Renal pelvis (tissue), 12 donors: ENCODE results near the gene PRSS27. TPM values are rescaled to one million over a fixed set of nuclear protein-coding genes. Genes with fewer than 3 reads are reported as not detected.

Source experiments
- DNase-seq: peaks from one replicate; pipeline ENCODE4 v3.0.0-alpha.2; 2013
- long read RNA-seq, 16 experiments: transcript quantifications; one replicate each; lab custom pipeline, GENCODE V29; 2026
- polyA plus RNA-seq, 3 donors: library from polyadenylated mRNA; unstranded; fragments of 120-200 nt; gene quantifications; one replicate each; pipeline ENCODE4 v1.2.1, GENCODE V29; 2013; ENCODE audit not compliant: insufficient read length in 3 of 3

Gene PRSS27
- polyA plus RNA-seq: 1 to 10 TPM; 1.5 to 2.8 (median 2.0) TPM
- long read RNA-seq, donor 1, partial matches to known transcripts: 0 of 1 reads
- long read RNA-seq, donor 1, other reads (novel, unspliced or antisense): 0 of 1 reads
- long read RNA-seq, donor 2, partial matches to known transcripts: 0 of 1 reads
- long read RNA-seq, donor 2, other reads (novel, unspliced or antisense): 0 of 1 reads
- long read RNA-seq, donor 3: 0 reads
- long read RNA-seq, donor 4: 0 reads
- long read RNA-seq, donor 5: 0 reads
- long read RNA-seq, donor 6, partial matches to known transcripts: 0 of 3 reads
- long read RNA-seq, donor 6, other reads (novel, unspliced or antisense): 0 of 3 reads
- long read RNA-seq, donor 7, partial matches to known transcripts: 0 of 1 reads
- long read RNA-seq, donor 7, other reads (novel, unspliced or antisense): 0 of 1 reads
- long read RNA-seq, donor 8, partial matches to known transcripts: 0 of 1 reads
- long read RNA-seq, donor 8, other reads (novel, unspliced or antisense): 0 of 1 reads
- long read RNA-seq, donor 9, partial matches to known transcripts: 0 of 2 reads
- long read RNA-seq, donor 9, other reads (novel, unspliced or antisense): 0 of 2 reads
- long read RNA-seq, donor 10, partial matches to known transcripts: 0 of 3 reads
- long read RNA-seq, donor 10, other reads (novel, unspliced or antisense): 0 of 3 reads
- long read RNA-seq, donor 11, partial matches to known transcripts: 0 of 1 reads
- long read RNA-seq, donor 11, other reads (novel, unspliced or antisense): 0 of 1 reads
- long read RNA-seq, donor 12, partial matches to known transcripts: 0 of 2 reads
- long read RNA-seq, donor 12, other reads (novel, unspliced or antisense): 0 of 2 reads
- long read RNA-seq, donor 13, partial matches to known transcripts: 0 of 1 reads
- long read RNA-seq, donor 13, other reads (novel, unspliced or antisense): 0 of 1 reads
- long read RNA-seq, donor 14: 0 reads
- long read RNA-seq, donor 15: 0 reads
- long read RNA-seq, donor 16, partial matches to known transcripts: 0 of 3 reads
- long read RNA-seq, donor 16, other reads (novel, unspliced or antisense): 0 of 3 reads

GRCh38 chr16:2720064-2720457 is at the start of gene PRSS27:
Gene PRSS27, minus strand, starts transcription at chr16:2720224. Its CDS starts 64 bp downstream, at chr16:2720160.
- DNase-seq: no peak

DNA sequence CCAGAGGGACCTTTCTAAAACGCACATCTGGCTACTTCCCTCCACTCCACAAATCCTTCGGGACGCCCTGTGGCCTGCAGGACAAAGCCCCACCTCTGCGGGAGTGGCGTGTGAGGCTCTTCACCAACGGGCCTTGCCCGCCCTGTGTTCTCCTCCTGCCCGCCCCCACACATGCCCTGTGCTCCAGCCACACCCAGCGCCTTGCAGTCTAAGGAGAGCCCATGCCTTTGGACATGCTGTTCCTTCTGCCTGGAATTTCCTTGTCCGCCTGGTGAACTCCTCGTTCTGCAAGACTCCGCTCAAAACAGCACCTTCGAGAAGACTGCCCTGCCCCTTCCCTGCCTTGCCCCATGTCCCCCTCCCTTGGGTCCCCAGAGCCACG is 49.6 kb upstream of the PRSS27 start:
- DNase-seq: no peak

DNA sequence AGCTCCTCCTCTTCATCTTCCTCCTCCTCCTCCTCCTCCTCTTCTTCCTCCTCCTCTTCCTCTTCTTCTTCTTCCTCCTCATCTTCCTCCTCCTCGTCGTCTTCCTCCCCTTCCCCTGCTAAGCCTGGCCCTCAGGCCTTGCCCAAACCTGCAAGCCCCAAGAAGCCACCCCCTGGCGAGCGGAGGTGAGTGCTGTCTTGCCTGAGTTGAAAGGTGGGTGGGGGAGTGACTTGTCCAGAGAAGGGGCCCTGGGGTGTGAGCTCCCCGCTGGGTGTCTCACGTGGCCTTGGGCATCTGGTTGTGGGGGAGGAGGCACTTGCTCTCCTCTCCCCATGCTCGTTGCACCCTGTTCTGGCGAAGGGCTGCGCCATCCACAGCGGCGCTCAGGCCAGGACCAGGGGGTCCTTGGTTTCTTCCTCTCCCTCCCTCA is 49.1 kb upstream of the PRSS27 start:
- no peak for DNase-seq

- DNase-seq: no peak
These were observed 48.5 kb upstream of the PRSS27 start for GRCh38 chr16:2768403-2769089.

- DNase-seq: no peak
These were observed 47.9 kb upstream of the PRSS27 start for GRCh38 chr16:2767891-2768290.

DNA sequence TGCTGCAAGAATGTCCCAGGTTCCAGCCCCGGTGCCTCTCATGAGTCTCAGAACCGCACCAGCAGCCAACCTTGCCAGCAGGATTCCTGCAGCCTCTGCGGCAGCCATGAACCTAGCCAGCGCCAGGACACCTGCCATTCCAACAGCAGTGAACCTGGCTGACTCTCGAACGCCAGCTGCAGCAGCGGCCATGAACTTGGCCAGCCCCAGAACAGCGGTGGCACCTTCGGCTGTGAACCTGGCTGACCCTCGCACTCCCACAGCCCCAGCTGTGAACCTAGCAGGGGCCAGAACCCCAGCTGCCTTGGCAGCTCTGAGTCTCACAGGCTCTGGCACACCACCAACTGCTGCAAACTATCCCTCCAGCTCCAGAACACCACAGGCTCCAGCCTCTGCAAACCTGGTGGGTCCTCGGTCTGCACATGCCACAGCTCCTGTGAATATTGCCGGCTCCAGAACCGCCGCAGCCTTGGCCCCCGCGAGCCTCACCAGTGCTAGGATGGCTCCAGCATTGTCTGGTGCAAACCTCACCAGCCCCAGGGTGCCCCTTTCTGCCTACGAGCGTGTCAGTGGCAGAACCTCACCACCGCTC is 47.2 kb upstream of the PRSS27 start:
- DNase-seq: no peak

DNA sequence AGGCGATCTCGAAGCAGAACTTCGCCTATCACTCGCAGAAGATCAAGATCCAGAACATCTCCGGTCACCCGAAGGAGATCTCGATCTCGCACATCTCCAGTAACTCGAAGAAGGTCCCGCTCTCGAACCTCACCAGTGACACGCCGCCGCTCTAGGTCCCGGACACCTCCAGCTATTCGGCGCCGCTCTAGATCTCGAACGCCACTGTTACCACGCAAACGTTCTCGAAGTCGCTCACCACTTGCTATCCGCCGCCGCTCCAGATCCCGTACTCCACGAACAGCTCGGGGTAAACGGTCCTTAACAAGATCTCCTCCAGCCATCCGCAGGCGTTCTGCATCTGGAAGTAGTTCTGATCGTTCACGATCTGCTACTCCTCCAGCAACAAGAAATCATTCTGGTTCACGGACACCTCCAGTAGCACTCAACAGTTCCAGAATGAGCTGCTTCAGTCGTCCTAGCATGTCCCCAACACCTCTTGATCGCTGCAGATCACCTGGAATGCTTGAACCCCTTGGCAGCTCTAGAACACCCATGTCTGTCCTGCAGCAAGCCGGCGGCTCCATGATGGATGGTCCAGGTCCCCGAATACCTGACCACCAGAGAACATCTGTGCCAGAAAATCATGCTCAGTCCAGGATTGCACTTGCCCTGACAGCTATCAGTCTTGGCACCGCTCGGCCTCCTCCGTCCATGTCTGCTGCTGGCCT is 46.6 kb upstream of the PRSS27 start:
- DNase-seq: no peak

- DNase-seq: no peak
These were observed 45.7 kb upstream of the PRSS27 start for GRCh38 chr16:2765462-2766404.

- DNase-seq: no peak
These were observed 44.7 kb upstream of the PRSS27 start for GRCh38 chr16:2764718-2765117.

DNA sequence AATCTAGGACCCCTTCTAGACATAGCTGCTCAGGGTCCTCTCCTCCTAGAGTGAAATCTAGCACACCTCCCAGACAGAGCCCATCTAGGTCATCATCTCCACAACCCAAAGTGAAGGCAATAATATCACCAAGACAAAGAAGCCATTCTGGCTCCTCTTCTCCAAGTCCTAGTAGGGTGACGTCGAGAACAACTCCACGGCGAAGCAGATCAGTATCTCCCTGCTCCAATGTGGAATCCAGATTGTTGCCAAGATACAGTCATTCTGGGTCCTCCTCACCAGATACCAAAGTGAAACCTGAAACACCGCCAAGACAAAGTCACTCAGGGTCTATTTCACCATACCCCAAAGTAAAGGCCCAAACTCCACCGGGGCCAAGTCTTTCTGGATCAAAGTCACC is 43.1 kb upstream of the PRSS27 start:
- no peak for DNase-seq

DNA sequence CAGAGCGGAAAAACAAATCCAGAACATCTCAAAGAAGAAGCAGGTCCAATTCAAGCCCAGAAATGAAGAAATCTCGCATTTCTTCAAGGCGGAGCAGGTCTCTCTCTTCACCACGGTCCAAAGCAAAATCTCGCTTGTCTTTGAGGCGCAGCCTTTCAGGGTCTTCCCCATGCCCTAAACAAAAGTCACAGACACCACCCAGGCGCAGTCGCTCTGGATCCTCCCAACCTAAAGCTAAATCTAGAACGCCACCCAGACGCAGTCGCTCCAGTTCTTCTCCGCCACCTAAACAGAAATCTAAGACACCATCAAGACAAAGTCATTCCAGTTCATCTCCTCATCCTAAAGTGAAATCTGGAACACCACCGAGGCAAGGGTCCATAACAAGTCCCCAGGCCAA is 42.7 kb upstream of the PRSS27 start:
- DNase-seq: no peak

- DNase-seq: no peak
These were observed 42.0 kb upstream of the PRSS27 start for GRCh38 chr16:2761886-2762583.

GRCh38 chr16:2761472-2761871 is 41.4 kb upstream of the PRSS27 start:
- no peak for DNase-seq

DNA sequence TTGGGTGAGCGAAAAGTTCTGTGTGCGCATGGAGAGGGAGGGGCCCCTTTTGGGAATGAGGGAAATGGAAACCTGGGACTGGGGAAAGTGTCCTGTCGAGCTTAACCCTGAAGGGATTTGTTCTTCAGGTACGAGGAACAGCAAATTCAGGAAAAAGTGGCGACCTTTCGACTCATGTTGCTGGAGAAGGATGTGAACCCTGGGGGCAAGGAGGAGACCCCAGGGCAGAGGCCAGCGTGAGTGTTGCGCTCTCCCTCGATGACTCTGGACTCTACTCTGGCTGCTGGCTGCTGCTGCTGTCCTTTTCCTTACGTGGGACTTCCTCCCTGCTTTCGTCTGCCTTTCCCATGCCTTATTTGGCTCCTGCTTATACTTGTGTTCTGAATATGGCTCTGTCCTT is 37.3 kb upstream of the PRSS27 start:
- no peak for DNase-seq

GRCh38 chr16:2756288-2757015 is 36.4 kb upstream of the PRSS27 start:
- DNase-seq: no peak

GRCh38 chr16:2755158-2755557 is 35.1 kb upstream of the PRSS27 start:
- no peak for DNase-seq

DNA sequence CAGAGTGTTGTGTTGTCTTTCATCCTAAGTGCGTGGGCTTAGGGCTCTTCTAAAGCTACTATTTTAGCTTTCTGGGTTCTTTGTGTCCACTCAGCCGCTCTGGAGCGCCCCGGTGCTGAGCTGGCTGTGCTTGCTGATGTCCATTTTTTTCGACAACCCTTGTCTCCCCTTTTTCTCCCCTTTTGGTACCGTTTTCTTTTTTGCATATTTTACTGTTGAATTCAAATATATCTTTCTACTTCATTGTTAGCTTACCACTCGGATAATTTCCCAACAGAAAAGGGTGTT is 33.7 kb upstream of the PRSS27 start:
- no peak for DNase-seq
